ENCODE results near the gene RNF208.

RNF208 gene

GRCh38 chr9:137175345-137175961 lies 46.6 kb downstream of the RNF208 start:
- peak; percentile 46 for DNase-seq (ENCODE audit: low spot score)

GRCh38 chr9:137174722-137175293 lies 47.2 kb downstream of the RNF208 start:
- DNase-seq (ENCODE audit: low spot score): peak; percentile 39

GRCh38 chr9:137173796-137174664 lies 48.0 kb downstream of the RNF208 start:
- no peak for DNase-seq (ENCODE audit: low spot score)

GRCh38 chr9:137172901-137173795 lies 48.9 kb downstream of the RNF208 start:
- peak; percentile 46 for DNase-seq (ENCODE audit: low spot score)

- no peak for DNase-seq (ENCODE audit: low spot score)
These were observed 50.7 kb downstream of the RNF208 start for GRCh38 chr9:137171149-137171900.

- DNase-seq (ENCODE audit: low spot score): peak; percentile 69
These were observed 51.4 kb downstream of the RNF208 start for GRCh38 chr9:137170486-137171148.

Data from NAMALWA (cell line).